Calu3 (cell line): ENCODE results near the gene SORBS1. TPM values are rescaled to one million over a fixed set of nuclear protein-coding genes. Genes with fewer than 3 reads are reported as not detected.

ENCODE experiments used
- BruUV-seq: library from RNA; stranded (reverse); fragments of 400-500 nt; replicated peaks from 2 replicates; lab custom pipeline; 2021; lab: Mats Ljungman, UMichigan
- CTCF ChIA-PET: fragments of 300-600 bp; sonication (Branson Sonifier 250); formaldehyde crosslinking; loops from one replicate; lab custom pipeline; 2022; ENCODE audit warnings: antibody characterized with exemption; lab: Charles Lee
- DNase-seq: peaks from one replicate; pipeline ENCODE4 v3.0.0; 2022
- H3K27ac Mint-ChIP-seq: one replicate; pipeline ENCODE4 v1.8.0; 2022; ENCODE audit warnings: mixed read lengths; ENCODE audit not compliant: unreplicated experiment
- H3K27me3 Mint-ChIP-seq: one replicate; pipeline ENCODE4 v1.8.0; 2022; ENCODE audit warnings: mixed read lengths; ENCODE audit not compliant: unreplicated experiment
- H3K36me3 Mint-ChIP-seq: one replicate; pipeline ENCODE4 v1.8.0; 2022; ENCODE audit warnings: mild to moderate bottlenecking, moderate library complexity, mixed read lengths; ENCODE audit not compliant: insufficient read depth, unreplicated experiment
- H3K4me1 Mint-ChIP-seq: one replicate; pipeline ENCODE4 v1.8.0; 2022; ENCODE audit warnings: mild to moderate bottlenecking, low read depth, mixed read lengths; ENCODE audit not compliant: unreplicated experiment
- H3K4me3 Mint-ChIP-seq: one replicate; pipeline ENCODE4 v1.8.0; 2022; ENCODE audit warnings: mild to moderate bottlenecking, low read depth, moderate library complexity, mixed read lengths; ENCODE audit not compliant: unreplicated experiment
- H3K9me3 Mint-ChIP-seq: one replicate; pipeline ENCODE4 v1.8.0; 2022; ENCODE audit warnings: low read depth, mixed read lengths; ENCODE audit not compliant: unreplicated experiment
- intact Hi-C: fragments of 100-400 bp; cut with micrococcal nuclease; formaldehyde crosslinking; loops from one replicate; pipeline ENCODE4 v1.10.0; 2022; ENCODE audit not compliant: unreplicated experiment
- total RNA-seq: library from RNA; stranded (reverse); gene quantifications from 2 replicates; pipeline ENCODE4 v1.2.3, GENCODE V29; 2022
- TF ChIP-seq, protein P1 (sequence below): fragments of 200-600 bp; IDR thresholded peaks from one replicate; pipeline ENCODE4 v1.8.0; 2022; ENCODE audit warnings: antibody characterized with exemption; ENCODE audit not compliant: unreplicated experiment

Gene SORBS1
- total RNA-seq, 1 experiment from 2014 or later: 2.8 TPM

DNA sequence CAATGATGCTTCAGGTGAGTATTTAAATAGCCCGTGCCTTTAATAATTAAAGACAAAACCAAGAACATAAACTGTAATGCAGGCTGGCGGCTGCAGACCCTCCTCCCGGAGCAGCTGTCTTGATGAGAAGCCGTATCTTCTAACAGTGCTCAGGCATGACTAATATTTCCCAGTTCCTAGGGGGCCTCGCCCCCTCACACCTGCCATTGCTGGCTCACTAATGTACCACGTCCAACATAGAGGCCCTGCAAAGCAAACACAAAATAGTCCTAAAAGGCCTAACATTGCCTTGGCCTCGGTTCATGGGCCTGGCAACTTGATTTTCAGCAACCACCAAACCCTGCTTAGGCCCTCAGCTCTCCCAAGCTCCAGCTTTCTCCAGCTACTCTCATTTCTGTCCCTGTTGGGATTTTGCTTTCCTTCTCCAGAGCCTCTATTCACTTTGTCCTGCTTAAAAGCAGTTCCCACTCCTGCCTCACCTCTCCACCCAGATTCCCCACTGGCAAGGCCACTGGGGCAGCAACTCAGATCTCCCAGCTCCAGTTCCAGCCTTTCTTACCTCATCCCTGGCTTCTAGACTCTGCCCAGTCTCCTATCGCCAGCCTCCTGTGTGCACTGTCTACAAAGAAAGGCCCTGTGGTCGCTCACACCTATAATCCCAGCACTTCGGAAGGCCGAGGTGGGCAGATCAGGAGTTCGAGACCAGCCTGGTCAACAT lies 16.2 kb downstream of the SORBS1 start:
- Mint-ChIP-seq H3K4me1 (peaks cover 9% of the 10 kb centered on the region), H3K4me3 (no peak overlapping the region), H3K27me3 (no peaks in the 10 kb centered on the region), H3K27ac (no peak overlapping the region), H3K9me3 (no peaks in the 10 kb centered on the region), H3K36me3 (no peaks in the 10 kb centered on the region)
- CTCF ChIA-PET: interaction anchor here (0.7 kb wide), 1 partner anchor 14 kb away, joined by 3 read pairs; no protein-coding TSS in a partner anchor
- TF ChIP-seq, protein P1, sequence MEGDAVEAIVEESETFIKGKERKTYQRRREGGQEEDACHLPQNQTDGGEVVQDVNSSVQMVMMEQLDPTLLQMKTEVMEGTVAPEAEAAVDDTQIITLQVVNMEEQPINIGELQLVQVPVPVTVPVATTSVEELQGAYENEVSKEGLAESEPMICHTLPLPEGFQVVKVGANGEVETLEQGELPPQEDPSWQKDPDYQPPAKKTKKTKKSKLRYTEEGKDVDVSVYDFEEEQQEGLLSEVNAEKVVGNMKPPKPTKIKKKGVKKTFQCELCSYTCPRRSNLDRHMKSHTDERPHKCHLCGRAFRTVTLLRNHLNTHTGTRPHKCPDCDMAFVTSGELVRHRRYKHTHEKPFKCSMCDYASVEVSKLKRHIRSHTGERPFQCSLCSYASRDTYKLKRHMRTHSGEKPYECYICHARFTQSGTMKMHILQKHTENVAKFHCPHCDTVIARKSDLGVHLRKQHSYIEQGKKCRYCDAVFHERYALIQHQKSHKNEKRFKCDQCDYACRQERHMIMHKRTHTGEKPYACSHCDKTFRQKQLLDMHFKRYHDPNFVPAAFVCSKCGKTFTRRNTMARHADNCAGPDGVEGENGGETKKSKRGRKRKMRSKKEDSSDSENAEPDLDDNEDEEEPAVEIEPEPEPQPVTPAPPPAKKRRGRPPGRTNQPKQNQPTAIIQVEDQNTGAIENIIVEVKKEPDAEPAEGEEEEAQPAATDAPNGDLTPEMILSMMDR: no peak
- BruUV-seq: no TSS peak
- DNase-seq: no peak
- intact Hi-C loops: no loop called here

- Mint-ChIP-seq H3K4me3 (no peak overlapping the region), H3K4me1 (peaks cover 15% of the 10 kb centered on the region), H3K9me3 (no peaks in the 10 kb centered on the region), H3K27me3 (no peaks in the 10 kb centered on the region), H3K36me3 (no peaks in the 10 kb centered on the region), H3K27ac (no peak overlapping the region)
- DNase-seq: no peak
- BruUV-seq: no TSS peak
- TF ChIP-seq, protein P1: no peak
- CTCF ChIA-PET: no interaction called here
- intact Hi-C loops: no loop called here
Observed at GRCh38 chr10:95543459-95543858, 17.7 kb downstream of the SORBS1 start.

DNA sequence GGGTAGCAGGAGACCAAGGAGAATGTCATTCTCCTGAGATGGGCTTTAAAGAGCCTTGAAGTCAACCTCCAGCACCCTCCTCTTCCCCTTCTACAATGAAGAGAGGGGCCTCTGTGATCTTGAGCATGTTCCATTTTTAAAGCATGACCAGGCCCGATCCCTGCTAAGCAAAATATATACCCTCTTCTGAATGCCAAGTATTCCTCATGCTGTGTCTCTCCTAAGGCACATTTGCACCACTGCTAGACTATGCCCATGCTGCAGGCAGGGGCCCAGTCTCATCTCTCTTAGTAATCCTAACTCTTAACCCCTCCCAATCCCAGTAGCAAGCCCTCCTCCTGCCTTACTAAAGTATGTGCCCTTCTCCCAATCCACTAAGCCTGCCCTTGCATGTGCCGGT lies 18.4 kb downstream of the SORBS1 start:
- H3K27ac Mint-ChIP-seq: no peak overlapping the region
- no peaks in the 10 kb centered on the region for H3K36me3 Mint-ChIP-seq
- CTCF ChIA-PET: no interaction called here

GRCh38 chr10:95542330-95542729 lies 18.8 kb downstream of the SORBS1 start:
- peaks cover 26% of the 10 kb centered on the region for H3K4me1 Mint-ChIP-seq
- no peaks in the 10 kb centered on the region for H3K9me3 Mint-ChIP-seq
- no peaks in the 10 kb centered on the region for H3K27me3 Mint-ChIP-seq
- DNase-seq: no peak
- H3K36me3 Mint-ChIP-seq: no peaks in the 10 kb centered on the region
- TF ChIP-seq, protein P1: no peak
- intact Hi-C loops: no loop called here
- BruUV-seq: no TSS peak
- H3K4me3 Mint-ChIP-seq: no peak overlapping the region
- no peak overlapping the region for H3K27ac Mint-ChIP-seq
- CTCF ChIA-PET: no interaction called here

More for the DNA sequence above, 18.4 kb downstream of the SORBS1 start:
- Mint-ChIP-seq H3K27me3 (no peaks in the 10 kb centered on the region), H3K4me3 (no peak overlapping the region), H3K4me1 (peaks cover 22% of the 10 kb centered on the region), H3K9me3 (no peaks in the 10 kb centered on the region)
- intact Hi-C loops: no loop called here
- DNase-seq: no peak
- no TSS peak for BruUV-seq
- TF ChIP-seq, protein P1: no peak
